ENCODE measurements around the gene IRGC.
"Not testable (repeated sequence)": the region's sequence is repeated elsewhere in the genome, so short reads cannot be mapped to it uniquely, and the experiment has no call there.

The IRGC gene

GRCh38 chr19:43760941-43761340 lies 45.1 kb downstream of the IRGC start:
- no peak overlapping the region for H3K27ac ChIP-seq (ENCODE audit: low read length)
- no peaks in the 10 kb centered on the region for H3K36me3 ChIP-seq (ENCODE audit: control insufficient read depth in 1 of 2, insufficient read depth in 2 of 2, low read length in 2 of 2)
- H3K4me3 ChIP-seq (ENCODE audit: low read depth in 1 of 2, low read length in 2 of 2), result no peak overlapping the region
- H3K9me3 ChIP-seq (ENCODE audit: control insufficient read depth in 1 of 2, low read length in 2 of 2), result no peaks in the 10 kb centered on the region
- H3K27me3 ChIP-seq (ENCODE audit: low read depth, low read length), result no peaks in the 10 kb centered on the region
- H3K4me1 ChIP-seq (ENCODE audit: control insufficient read depth in 1 of 2, insufficient read depth in 2 of 2, low read length in 2 of 2), result no peaks in the 10 kb centered on the region

- no peak overlapping the region for H3K27ac ChIP-seq (ENCODE audit: low read length)
- peaks cover 0 to 5% of the 10 kb centered on the region in 2 donors for H3K4me1 ChIP-seq (ENCODE audit: control insufficient read depth in 1 of 2, insufficient read depth in 2 of 2, low read length in 2 of 2)
- no peak overlapping the region for H3K4me3 ChIP-seq (ENCODE audit: low read depth in 1 of 2, low read length in 2 of 2)
- no peaks in the 10 kb centered on the region for H3K27me3 ChIP-seq (ENCODE audit: low read depth, low read length)
- no peaks in the 10 kb centered on the region for H3K9me3 ChIP-seq (ENCODE audit: control insufficient read depth in 1 of 2, low read length in 2 of 2)
- no peaks in the 10 kb centered on the region for H3K36me3 ChIP-seq (ENCODE audit: control insufficient read depth in 1 of 2, insufficient read depth in 2 of 2, low read length in 2 of 2)
Observed at GRCh38 chr19:43762814-43763213, 46.9 kb downstream of the IRGC start.

- Histone ChIP-seq H3K27ac (ENCODE audit: low read length) (no peak overlapping the region), H3K36me3 (ENCODE audit: control insufficient read depth in 1 of 2, insufficient read depth in 2 of 2, low read length in 2 of 2) (no peaks in the 10 kb centered on the region), H3K27me3 (ENCODE audit: low read depth, low read length) (no peaks in the 10 kb centered on the region), H3K4me3 (ENCODE audit: low read depth in 1 of 2, low read length in 2 of 2) (no peak overlapping the region), H3K4me1 (ENCODE audit: control insufficient read depth in 1 of 2, insufficient read depth in 2 of 2, low read length in 2 of 2) (peaks cover 0 to 5% of the 10 kb centered on the region in 2 donors), H3K9me3 (ENCODE audit: control insufficient read depth in 1 of 2, low read length in 2 of 2) (no peaks in the 10 kb centered on the region)
Observed at GRCh38 chr19:43763473-43763939, 47.6 kb downstream of the IRGC start.

DNA sequence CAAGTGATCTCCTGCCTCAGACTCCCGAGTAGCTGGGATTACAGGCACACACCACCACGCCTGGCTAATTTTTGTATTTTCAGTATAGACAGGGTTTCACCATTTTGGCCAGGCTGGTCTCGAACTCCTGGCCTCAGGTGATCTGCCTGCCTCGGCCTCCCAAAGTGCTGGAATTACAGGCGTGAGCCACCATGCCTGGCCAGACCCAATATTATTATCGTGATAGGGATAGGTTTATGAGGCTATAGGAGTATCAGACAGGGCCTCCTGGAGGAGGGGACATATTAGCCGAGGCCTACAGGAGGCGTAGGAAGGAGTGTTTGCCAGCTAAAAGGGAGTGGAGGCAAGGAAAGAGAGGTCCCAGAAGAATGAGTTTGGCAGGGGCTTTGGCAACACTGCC lies 48.8 kb downstream of the IRGC start:
- peak overlapping the region; percentile 56 for H3K27ac ChIP-seq (ENCODE audit: low read length)
- H3K27me3 ChIP-seq (ENCODE audit: low read depth, low read length); H3K4me1 ChIP-seq (ENCODE audit: control insufficient read depth in 1 of 2, insufficient read depth in 2 of 2, low read length in 2 of 2); H3K9me3 ChIP-seq (ENCODE audit: control insufficient read depth in 1 of 2, low read length in 2 of 2); H3K36me3 ChIP-seq (ENCODE audit: control insufficient read depth in 1 of 2, insufficient read depth in 2 of 2, low read length in 2 of 2); H3K4me3 ChIP-seq (ENCODE audit: low read depth in 1 of 2, low read length in 2 of 2): not testable (repeated sequence)

- peak overlapping the region; percentile 56 for H3K27ac ChIP-seq (ENCODE audit: low read length)
- no peaks in the 10 kb centered on the region for H3K36me3 ChIP-seq (ENCODE audit: control insufficient read depth in 1 of 2, insufficient read depth in 2 of 2, low read length in 2 of 2)
- no peak overlapping the region for H3K4me3 ChIP-seq (ENCODE audit: low read depth in 1 of 2, low read length in 2 of 2)
- H3K4me1 ChIP-seq (ENCODE audit: control insufficient read depth in 1 of 2, insufficient read depth in 2 of 2, low read length in 2 of 2), result peaks cover 0 to 5% of the 10 kb centered on the region in 2 donors
- H3K9me3 ChIP-seq (ENCODE audit: control insufficient read depth in 1 of 2, low read length in 2 of 2), result no peaks in the 10 kb centered on the region
- no peaks in the 10 kb centered on the region for H3K27me3 ChIP-seq (ENCODE audit: low read depth, low read length)
Observed at GRCh38 chr19:43765109-43765876, 49.4 kb downstream of the IRGC start.

DNA sequence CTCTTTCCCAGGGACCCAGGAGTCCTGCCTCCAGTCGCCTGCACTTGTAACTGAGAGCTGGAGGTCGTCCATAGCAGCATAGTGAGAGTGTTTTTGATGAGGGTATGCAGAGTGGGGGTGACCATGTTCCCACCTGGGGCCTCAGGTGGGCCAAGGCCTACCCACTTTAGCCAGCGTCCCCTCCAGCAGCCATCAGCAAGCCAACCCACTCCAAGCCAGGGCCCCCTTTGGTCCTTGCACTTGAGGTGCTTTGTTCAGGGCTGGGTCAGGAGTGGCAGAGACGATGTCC lies 50.8 kb downstream of the IRGC start:
- Histone ChIP-seq H3K27ac (ENCODE audit: low read length) (no peak overlapping the region), H3K36me3 (ENCODE audit: control insufficient read depth in 1 of 2, insufficient read depth in 2 of 2, low read length in 2 of 2) (no peaks in the 10 kb centered on the region), H3K27me3 (ENCODE audit: low read depth, low read length) (no peaks in the 10 kb centered on the region), H3K4me3 (ENCODE audit: low read depth in 1 of 2, low read length in 2 of 2) (no peak overlapping the region), H3K4me1 (ENCODE audit: control insufficient read depth in 1 of 2, insufficient read depth in 2 of 2, low read length in 2 of 2) (peaks cover 0 to 5% of the 10 kb centered on the region in 2 donors), H3K9me3 (ENCODE audit: control insufficient read depth in 1 of 2, low read length in 2 of 2) (no peaks in the 10 kb centered on the region)

DNA sequence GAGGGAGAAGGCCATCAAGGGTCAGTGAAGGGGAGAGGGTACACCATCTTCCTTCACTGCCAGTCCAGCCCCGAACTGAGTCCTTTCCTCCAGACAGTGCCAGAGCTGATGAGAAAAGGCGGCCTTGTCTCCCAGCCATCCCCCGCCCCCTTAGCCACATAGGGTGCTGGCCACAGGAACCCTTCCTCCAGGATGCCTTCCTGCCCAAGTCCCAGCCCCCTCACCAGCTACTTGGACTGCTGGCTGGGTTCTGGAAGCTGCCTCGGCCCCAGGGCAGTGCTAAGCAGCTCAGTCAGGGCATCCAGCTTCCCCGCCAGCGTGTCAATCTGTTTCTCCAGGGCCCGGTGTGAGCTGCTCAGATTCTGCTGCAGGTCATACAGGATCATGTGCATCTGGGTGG lies 51.4 kb downstream of the IRGC start:
- no peaks in the 10 kb centered on the region for H3K9me3 ChIP-seq (ENCODE audit: control insufficient read depth in 1 of 2, low read length in 2 of 2)
- H3K27me3 ChIP-seq (ENCODE audit: low read depth, low read length), result no peaks in the 10 kb centered on the region
- H3K4me1 ChIP-seq (ENCODE audit: control insufficient read depth in 1 of 2, insufficient read depth in 2 of 2, low read length in 2 of 2), result peaks cover 0 to 5% of the 10 kb centered on the region in 2 donors
- no peak overlapping the region for H3K4me3 ChIP-seq (ENCODE audit: low read depth in 1 of 2, low read length in 2 of 2)
- no peak overlapping the region for H3K27ac ChIP-seq (ENCODE audit: low read length)
- H3K36me3 ChIP-seq (ENCODE audit: control insufficient read depth in 1 of 2, insufficient read depth in 2 of 2, low read length in 2 of 2), result no peaks in the 10 kb centered on the region

GRCh38 chr19:43767818-43768217 lies 51.9 kb downstream of the IRGC start:
- no peaks in the 10 kb centered on the region for H3K27me3 ChIP-seq (ENCODE audit: low read depth, low read length)
- no peaks in the 10 kb centered on the region for H3K9me3 ChIP-seq (ENCODE audit: control insufficient read depth in 1 of 2, low read length in 2 of 2)
- H3K4me1 ChIP-seq (ENCODE audit: control insufficient read depth in 1 of 2, insufficient read depth in 2 of 2, low read length in 2 of 2), result peaks cover 0 to 5% of the 10 kb centered on the region in 2 donors
- H3K36me3 ChIP-seq (ENCODE audit: control insufficient read depth in 1 of 2, insufficient read depth in 2 of 2, low read length in 2 of 2), result no peaks in the 10 kb centered on the region
- no peak overlapping the region for H3K4me3 ChIP-seq (ENCODE audit: low read depth in 1 of 2, low read length in 2 of 2)
- no peak overlapping the region for H3K27ac ChIP-seq (ENCODE audit: low read length)

DNA sequence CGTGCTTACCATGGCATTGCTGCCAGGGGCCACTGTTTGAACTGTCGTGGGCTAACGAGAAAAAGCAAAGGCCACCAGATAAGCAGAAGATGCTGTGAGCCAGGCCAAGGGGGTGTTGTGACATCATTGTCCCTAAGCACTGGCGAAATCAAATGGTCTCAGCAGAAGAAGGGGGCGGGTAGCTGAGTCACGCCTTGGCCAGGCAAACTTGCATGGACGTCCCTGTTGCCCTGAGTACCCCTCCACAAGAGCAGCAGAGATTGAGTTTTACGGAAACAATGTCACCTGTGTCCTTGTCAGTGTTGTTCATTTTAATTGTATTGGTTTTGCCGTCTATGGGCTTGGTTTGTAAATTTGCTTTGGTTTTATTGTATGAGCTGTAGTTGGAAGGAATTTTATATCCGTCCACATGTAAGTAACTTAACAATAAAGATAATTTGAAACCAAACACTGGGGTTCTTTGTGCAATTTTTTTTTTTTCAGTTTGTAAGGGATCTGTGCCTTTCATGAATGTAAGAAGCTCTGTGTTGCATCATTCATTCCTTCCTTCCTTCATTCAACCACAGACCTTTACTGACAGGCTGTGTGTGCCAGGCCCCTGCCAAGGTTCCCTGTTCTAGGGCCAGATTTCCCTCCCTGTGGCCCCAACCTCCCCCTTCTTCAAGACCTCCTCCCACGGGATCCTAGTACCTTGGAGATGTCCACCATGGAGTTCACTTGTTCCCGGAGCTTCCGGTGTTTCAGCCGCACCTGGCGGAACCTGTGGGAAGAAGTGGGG lies 52.6 kb downstream of the IRGC start:
- no peaks in the 10 kb centered on the region for H3K27me3 ChIP-seq (ENCODE audit: low read depth, low read length)
- no peaks in the 10 kb centered on the region for H3K9me3 ChIP-seq (ENCODE audit: control insufficient read depth in 1 of 2, low read length in 2 of 2)
- H3K27ac ChIP-seq (ENCODE audit: low read length), result no peak overlapping the region
- no peaks in the 10 kb centered on the region for H3K36me3 ChIP-seq (ENCODE audit: control insufficient read depth in 1 of 2, insufficient read depth in 2 of 2, low read length in 2 of 2)
- no peak overlapping the region for H3K4me3 ChIP-seq (ENCODE audit: low read depth in 1 of 2, low read length in 2 of 2)
- H3K4me1 ChIP-seq (ENCODE audit: control insufficient read depth in 1 of 2, insufficient read depth in 2 of 2, low read length in 2 of 2), result peaks cover 0 to 5% of the 10 kb centered on the region in 2 donors

GRCh38 chr19:43769256-43769655 lies 53.4 kb downstream of the IRGC start:
- H3K36me3 ChIP-seq (ENCODE audit: control insufficient read depth in 1 of 2, insufficient read depth in 2 of 2, low read length in 2 of 2), result no peaks in the 10 kb centered on the region
- peaks cover 0 to 10% of the 10 kb centered on the region in 2 donors for H3K4me1 ChIP-seq (ENCODE audit: control insufficient read depth in 1 of 2, insufficient read depth in 2 of 2, low read length in 2 of 2)
- no peak overlapping the region for H3K4me3 ChIP-seq (ENCODE audit: low read depth in 1 of 2, low read length in 2 of 2)
- no peak overlapping the region for H3K27ac ChIP-seq (ENCODE audit: low read length)
- H3K9me3 ChIP-seq (ENCODE audit: control insufficient read depth in 1 of 2, low read length in 2 of 2), result no peaks in the 10 kb centered on the region
- no peaks in the 10 kb centered on the region for H3K27me3 ChIP-seq (ENCODE audit: low read depth, low read length)
